Activated naive CD4-positive, alpha-beta T cell treated with anti-CD3 and anti-CD28 coated beads, Interleukin-2, amount 50 U/mL, for 72 hours (primary cell): Measurements from ENCODE around the gene RASL10A. TPM values are rescaled to one million over a fixed set of nuclear protein-coding genes. Genes with fewer than 3 reads are reported as not detected.

Source experiments
- ATAC-seq, 2 donors: fragments of 150-1000 bp; cut with Tn5 transposase; 2 replicates each; pipeline ENCODE4 v1.10.0; 2021; ENCODE audit warnings: mild to moderate bottlenecking in 2 of 2, moderate library complexity in 2 of 2
- DNase-seq, 2 donors: peaks; one replicate each; pipeline ENCODE4 v3.0.0; 2021 to 2022; ENCODE audit warnings: low spot score in 2 of 2
- H3K27ac Mint-ChIP-seq, 2 donors: one replicate each; pipeline ENCODE4 v1.8.0; 2022; ENCODE audit warnings: mild to moderate bottlenecking in 2 of 2, mixed read lengths in 2 of 2
- H3K36me3 Mint-ChIP-seq, 2 donors: one replicate each; pipeline ENCODE4 v1.8.0; 2022; ENCODE audit warnings: mixed read lengths in 2 of 2
- H3K9me3 Mint-ChIP-seq, 2 donors: one replicate each; pipeline ENCODE4 v1.8.0; 2022; ENCODE audit warnings: mixed read lengths in 2 of 2
- total RNA-seq, 2 donors: library from RNA; stranded (reverse); gene quantifications; one replicate each; pipeline ENCODE4 v1.2.3, GENCODE V29; 2022

The RASL10A gene
- total RNA-seq, 2 donors from 2014 or later, result 0.20 to 0.78 TPM

DNA sequence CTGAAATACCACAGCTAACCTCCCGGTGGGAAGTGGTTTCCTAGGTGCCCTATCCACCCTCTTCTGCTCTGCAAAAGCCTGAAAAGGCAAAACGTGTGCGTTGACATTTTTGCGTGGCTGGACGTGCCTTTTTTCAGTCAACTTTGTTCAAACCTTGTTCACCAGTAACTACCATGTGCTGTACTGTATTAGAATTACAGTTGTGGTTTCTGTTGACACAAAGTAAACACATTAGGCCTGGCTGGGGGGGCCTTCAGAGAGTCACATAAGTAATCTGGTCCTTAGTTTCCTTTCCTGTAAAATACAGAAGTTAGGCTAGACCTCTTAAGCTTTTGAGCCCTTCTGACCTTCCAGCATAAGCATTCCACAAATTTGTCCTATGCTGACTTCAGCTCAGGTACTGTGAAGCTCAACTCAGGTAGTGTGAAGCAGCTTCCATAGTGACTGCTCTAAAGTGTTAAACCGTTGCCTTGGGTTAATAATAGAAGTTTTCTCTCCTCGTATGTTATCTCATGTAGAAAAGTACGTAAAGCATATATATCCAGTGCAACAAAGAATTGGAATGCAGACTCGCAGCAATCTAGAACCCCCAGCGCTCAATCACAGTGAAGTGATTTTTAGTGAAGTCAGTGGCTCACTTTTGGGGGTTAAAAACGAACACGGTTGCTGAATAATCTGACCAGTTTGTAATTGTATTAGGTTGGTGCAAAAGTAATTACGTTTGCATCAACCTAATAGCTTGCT, 45.6 kb downstream of the RASL10A start:
- peaks cover 56 to 83% of the 10 kb centered on the region in 2 donors for H3K36me3 Mint-ChIP-seq
- no peaks in the 10 kb centered on the region for H3K9me3 Mint-ChIP-seq
- DNase-seq, result no peak
- ATAC-seq, result no peak
- H3K27ac Mint-ChIP-seq, result peak overlapping the region; percentile 99

- Mint-ChIP-seq H3K9me3 (no peaks in the 10 kb centered on the region), H3K36me3 (peaks cover 56 to 77% of the 10 kb centered on the region in 2 donors), H3K27ac (peak overlapping the region; percentile 99)
- DNase-seq (no peak), ATAC-seq (no peak)
Measured at GRCh38 chr22:29269230-29269604, 46.3 kb downstream of the RASL10A start.

- ATAC-seq (peak; percentile 16 to 39), DNase-seq (peak in 1 of 2 donors; percentile 46)
- Mint-ChIP-seq H3K27ac (peak overlapping the region; percentile 99), H3K9me3 (no peaks in the 10 kb centered on the region), H3K36me3 (peaks cover 55 to 71% of the 10 kb centered on the region in 2 donors)
Measured at GRCh38 chr22:29268511-29269229, 46.8 kb downstream of the RASL10A start.

DNA sequence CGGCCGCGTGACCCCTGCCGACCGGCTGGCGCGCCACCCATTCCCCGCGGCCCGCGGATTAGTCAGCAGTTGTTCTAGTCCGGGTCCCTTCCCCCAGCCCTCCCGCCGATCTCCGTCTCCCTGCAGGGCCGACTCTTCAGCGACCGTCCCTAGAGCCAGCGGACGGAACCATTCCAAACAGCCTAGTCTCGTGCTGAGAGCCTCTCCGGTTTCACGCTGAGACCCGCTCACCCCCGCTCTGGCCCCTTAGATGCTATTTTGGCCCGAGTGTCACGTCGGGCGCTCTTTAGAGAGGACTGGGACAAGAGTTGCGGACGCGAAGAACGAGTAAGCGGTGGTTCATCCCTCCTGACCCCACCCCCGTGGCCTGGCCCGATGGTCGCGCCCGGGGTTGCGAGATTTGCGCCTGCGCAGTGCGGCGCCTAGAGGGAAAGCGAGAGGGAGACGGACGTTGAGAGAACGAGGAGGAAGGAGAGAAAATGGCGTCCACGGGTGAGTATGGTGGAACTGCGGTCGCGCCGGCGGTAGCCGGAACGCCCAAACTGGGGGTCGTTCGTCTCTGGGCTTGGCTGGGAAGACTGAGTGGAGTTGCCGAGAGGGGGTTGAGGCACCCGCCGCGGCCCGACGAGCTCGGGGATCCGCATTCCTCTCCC, 47.5 kb downstream of the RASL10A start, which contains the start of the genes EWSR1 and RHBDD3:
EWSR1 (plus strand) TSS at position 411 of the 653 bp plus-strand sequence; CDS start at position 480, 69 bp downstream.
RHBDD3 (minus strand) TSS at position 124 of the 653 bp plus-strand sequence. CDS start 2,355 bp downstream, outside the sequence.
- DNase-seq (peak; percentile 97 to 99), ATAC-seq (peak; percentile 89 to 95)
- Mint-ChIP-seq H3K27ac (peak within 1 kb of the TSS; percentile 99), H3K9me3 (no peaks in the 10 kb centered on the region), H3K36me3 (peaks cover 48 to 64% of the 10 kb centered on the region in 2 donors)

- Mint-ChIP-seq H3K36me3 (peaks cover 48 to 59% of the 10 kb centered on the region in 2 donors), H3K27ac (peak overlapping the region; percentile 97 to 99), H3K9me3 (no peaks in the 10 kb centered on the region)
- no peak for ATAC-seq
- no peak for DNase-seq
Measured at GRCh38 chr22:29267462-29267857, 48.0 kb downstream of the RASL10A start.

DNA sequence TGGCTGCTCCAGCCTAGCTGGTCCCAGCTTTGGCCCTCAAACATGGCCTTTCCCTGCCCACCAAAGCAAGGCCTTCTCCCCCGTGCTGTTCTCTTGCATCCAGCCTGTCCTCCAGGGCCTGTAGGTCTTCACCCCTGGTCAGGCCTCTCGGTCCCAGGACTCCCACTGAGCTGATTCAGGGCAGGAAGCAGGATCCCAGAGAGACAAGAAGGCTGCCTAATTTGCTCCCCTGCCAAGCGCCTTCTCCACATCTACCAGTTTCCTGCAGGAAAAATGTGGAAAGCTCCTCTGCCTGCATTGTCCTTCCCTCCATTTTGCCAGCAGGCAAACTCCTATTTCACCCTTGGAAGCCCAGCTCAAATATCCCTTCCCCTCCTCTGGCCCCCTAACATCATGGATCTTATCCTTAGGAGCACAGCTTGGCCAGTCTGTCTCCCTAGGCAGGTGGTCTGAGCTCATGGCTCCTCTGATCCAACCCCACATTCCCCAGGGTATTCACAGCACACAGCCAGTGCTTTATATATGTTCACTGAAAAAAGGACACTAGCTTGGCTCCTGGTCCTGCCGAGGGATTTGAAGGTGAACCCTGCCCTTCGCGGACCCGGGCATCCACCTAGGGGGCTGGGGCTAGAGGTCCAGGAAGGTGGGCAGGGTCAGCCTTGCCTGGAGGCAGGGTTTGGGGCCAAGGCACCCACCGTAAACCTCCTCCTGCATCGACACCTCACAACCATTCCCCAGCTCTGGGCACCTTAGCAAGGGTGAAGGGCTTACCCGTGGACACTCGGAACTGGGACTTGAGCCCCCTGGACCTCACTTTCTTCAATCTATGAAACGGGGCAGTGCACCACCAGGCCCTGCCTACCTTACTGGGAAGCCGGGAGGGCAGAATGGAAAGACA, 48.7 kb downstream of the RASL10A start:
- Mint-ChIP-seq H3K9me3 (no peaks in the 10 kb centered on the region), H3K27ac (peak overlapping the region; percentile 97 to 99), H3K36me3 (peaks cover 42 to 53% of the 10 kb centered on the region in 2 donors)
- DNase-seq, result no peak
- no peak for ATAC-seq

DNA sequence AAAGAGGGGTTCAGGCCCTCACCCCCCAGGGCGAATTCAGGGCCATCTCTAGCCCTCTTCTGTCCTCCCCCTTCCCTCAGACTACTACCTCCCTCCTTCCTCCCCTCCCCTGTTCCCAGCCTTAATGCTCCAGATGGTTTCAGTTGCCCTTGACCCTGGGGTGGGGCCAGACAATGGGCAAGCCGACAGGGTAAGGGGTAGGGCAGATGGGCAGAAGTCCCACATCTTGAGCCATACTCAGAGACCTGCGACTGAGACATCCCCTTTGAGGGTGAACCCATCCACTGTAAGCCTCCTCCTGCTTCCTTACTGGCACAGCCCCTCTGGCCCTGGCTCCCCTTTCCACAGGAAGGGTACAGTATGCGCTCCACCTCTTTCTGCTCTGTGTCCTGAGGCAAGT, 49.6 kb downstream of the RASL10A start:
- Mint-ChIP-seq H3K36me3 (peaks cover 38 to 45% of the 10 kb centered on the region in 2 donors), H3K9me3 (no peaks in the 10 kb centered on the region), H3K27ac (peak overlapping the region in 1 of 2 donors; percentile 97)
- DNase-seq, result no peak
- no peak for ATAC-seq

DNA sequence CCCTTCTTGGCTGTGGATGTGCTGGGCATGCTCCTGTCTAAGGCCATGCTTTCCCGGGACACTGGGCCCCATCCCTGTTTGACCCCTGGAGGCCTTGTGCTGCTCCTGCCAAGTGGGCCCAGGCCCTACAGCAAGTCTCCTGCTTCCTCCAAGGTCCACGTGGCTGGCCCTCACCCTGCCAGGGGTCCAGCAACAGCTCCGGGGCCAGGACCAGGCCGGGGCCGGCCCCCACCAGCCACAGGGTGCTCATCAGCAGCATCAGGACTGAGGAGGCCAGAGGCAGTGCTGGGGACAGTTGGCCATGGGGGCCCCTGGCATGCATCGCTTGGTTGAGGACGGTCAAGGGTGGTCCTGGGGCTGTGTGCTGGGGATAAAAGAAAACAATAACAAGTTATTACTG, 50.2 kb downstream of the RASL10A start:
- H3K27ac Mint-ChIP-seq, result no peak overlapping the region
- H3K9me3 Mint-ChIP-seq, result no peaks in the 10 kb centered on the region
- H3K36me3 Mint-ChIP-seq, result peaks cover 32 to 39% of the 10 kb centered on the region in 2 donors
- no peak for DNase-seq
- no peak for ATAC-seq

DNA sequence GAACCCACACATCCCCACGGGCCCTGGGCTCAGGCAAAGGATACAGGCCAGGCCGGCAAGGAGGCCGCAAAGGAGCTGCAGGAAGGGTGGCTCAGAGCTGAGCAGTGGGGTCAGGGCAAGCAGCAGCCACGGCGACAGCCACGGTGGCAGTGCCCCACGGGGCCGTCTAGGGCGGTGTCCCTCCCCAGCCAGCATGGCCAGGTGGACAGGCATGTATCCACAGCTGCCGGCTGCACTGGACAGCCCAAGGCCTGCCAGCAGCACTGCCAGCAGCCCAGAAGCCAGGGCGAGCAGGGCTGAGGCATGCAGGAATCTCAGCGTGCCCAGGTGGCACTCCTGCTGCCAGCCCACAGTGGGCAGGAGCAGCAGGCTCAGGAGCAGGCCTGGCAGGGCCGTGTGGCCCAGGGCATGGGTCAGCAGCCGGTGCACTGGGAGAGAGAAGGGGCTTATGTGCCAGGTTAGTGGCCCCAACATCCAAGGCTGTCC, 51.7 kb downstream of the RASL10A start:
- DNase-seq, result peak in 1 of 2 donors; percentile 50
- Mint-ChIP-seq H3K36me3 (peaks cover 22 to 24% of the 10 kb centered on the region in 2 donors), H3K27ac (peak overlapping the region in 1 of 2 donors; percentile 22), H3K9me3 (no peaks in the 10 kb centered on the region)
- no peak for ATAC-seq

Other genes starting within 250 kb of the RASL10A start
- under 1 TPM; 0.19 to 0.55 TPM for gene KREMEN1, start 242.7 kb downstream of the RASL10A start, total RNA-seq
- gene EMID1, start 109.8 kb downstream of the RASL10A start, total RNA-seq, result under 1 TPM in 1 of 2 donors, not detected in 1; 0.41 TPM
- gene RHBDD3, start 47.7 kb downstream of the RASL10A start, total RNA-seq, result 10 to 100 TPM; 19.6 to 29.5 TPM
- 100 to 1,000 TPM; 257 to 320 TPM for gene EWSR1, start 47.4 kb downstream of the RASL10A start, total RNA-seq
- 1 to 10 TPM in 1 of 2 donors, under 1 TPM in 1; 0.36 to 1.5 TPM for gene GAS2L1, start 9.0 kb downstream of the RASL10A start, total RNA-seq
- gene AP1B1, start 72.9 kb upstream of the RASL10A start, total RNA-seq, result 10 to 100 TPM; 48.9 to 60.4 TPM
- not detected for gene RFPL1, start 122.9 kb upstream of the RASL10A start, total RNA-seq
- gene NEFH, start 164.5 kb upstream of the RASL10A start, total RNA-seq, result 1 to 10 TPM in 1 of 2 donors, under 1 TPM in 1; 0.18 to 2.1 TPM
- 10 to 100 TPM; 50.8 to 82.9 TPM for gene THOC5, start 238.1 kb upstream of the RASL10A start, total RNA-seq